ENCODE data around the gene SLC9A9. TPM values are rescaled to one million over a fixed set of nuclear protein-coding genes. Genes with fewer than 3 reads are reported as not detected.

Gene SLC9A9
- total RNA-seq, 1 donor from 2014 or later = 20.4 TPM

DNA sequence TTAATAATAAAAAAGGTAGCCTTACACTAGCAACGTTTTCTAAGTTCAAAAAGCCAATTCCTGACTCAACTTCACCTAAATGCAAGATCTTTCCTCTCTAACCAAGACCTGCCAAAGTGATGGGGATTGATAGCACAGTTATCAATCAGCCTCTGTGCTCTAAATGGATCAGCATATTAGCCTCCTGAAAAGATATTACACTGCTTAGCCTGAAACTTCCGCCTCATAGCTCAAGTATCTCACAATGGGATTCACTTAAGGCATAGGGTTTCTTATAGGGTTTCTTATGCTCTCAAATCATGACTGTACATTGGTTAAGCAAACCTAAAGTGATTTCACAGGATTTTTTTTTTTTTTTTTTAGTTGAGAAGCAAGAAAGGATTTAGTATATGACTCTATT is 436 bp upstream of the SLC9A9 start:
- H3K27ac ChIP-seq (ENCODE audit: low read depth, low read length) = no peak overlapping the region
- H3K9ac ChIP-seq (ENCODE audit: low read depth in 1 of 3, low read length in 3 of 3) = no peak overlapping the region
- H3K4me1 ChIP-seq (ENCODE audit: control insufficient read depth in 3 of 3, insufficient read depth in 3 of 3, low read length in 3 of 3) = peaks cover 0 to 12% (median 9%) of the 10 kb centered on the region in 3 donors
- no peaks in the 10 kb centered on the region for H3K27me3 ChIP-seq (ENCODE audit: control insufficient read depth in 3 of 3, insufficient read depth in 3 of 3, low read length in 3 of 3)
- H3K9me3 ChIP-seq (ENCODE audit: control insufficient read depth in 3 of 3, low read length in 3 of 3) = no peaks in the 10 kb centered on the region
- no peaks in the 10 kb centered on the region for H3K36me3 ChIP-seq (ENCODE audit: control insufficient read depth in 3 of 3, insufficient read depth in 3 of 3, low read length in 3 of 3)
- H3K4me3 ChIP-seq (ENCODE audit: low read length in 3 of 3) = peak overlapping the region; percentile 75 to 97 (median 85)

DNA sequence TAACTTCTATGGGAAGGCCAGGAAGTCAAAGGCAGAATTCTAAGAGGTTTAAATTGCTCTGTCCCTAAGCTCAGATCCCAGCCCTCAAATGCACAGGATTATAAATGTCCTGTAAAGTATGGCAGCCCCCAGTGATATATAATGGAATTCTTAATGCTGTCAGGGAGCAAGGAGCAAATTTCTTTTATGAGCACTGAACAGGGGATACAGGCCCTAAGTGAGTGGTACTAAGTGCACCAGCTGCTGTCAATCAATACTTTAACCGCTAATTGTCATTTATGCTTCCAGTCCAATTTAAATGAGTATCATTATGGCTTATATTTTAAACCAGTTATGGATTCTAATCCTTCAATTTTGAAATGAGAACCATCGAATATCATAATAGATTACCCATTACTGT is 4.7 kb downstream of the SLC9A9 start:
- Histone ChIP-seq H3K9me3 (ENCODE audit: control insufficient read depth in 3 of 3, low read length in 3 of 3) (no peaks in the 10 kb centered on the region), H3K27ac (ENCODE audit: low read depth, low read length) (no peak overlapping the region), H3K36me3 (ENCODE audit: control insufficient read depth in 3 of 3, insufficient read depth in 3 of 3, low read length in 3 of 3) (no peaks in the 10 kb centered on the region), H3K4me1 (ENCODE audit: control insufficient read depth in 3 of 3, insufficient read depth in 3 of 3, low read length in 3 of 3) (peaks cover 0 to 6% (median 3%) of the 10 kb centered on the region in 3 donors), H3K9ac (ENCODE audit: low read depth in 1 of 3, low read length in 3 of 3) (no peak overlapping the region), H3K4me3 (ENCODE audit: low read length in 3 of 3) (no peak overlapping the region), H3K27me3 (ENCODE audit: control insufficient read depth in 3 of 3, insufficient read depth in 3 of 3, low read length in 3 of 3) (no peaks in the 10 kb centered on the region)

DNA sequence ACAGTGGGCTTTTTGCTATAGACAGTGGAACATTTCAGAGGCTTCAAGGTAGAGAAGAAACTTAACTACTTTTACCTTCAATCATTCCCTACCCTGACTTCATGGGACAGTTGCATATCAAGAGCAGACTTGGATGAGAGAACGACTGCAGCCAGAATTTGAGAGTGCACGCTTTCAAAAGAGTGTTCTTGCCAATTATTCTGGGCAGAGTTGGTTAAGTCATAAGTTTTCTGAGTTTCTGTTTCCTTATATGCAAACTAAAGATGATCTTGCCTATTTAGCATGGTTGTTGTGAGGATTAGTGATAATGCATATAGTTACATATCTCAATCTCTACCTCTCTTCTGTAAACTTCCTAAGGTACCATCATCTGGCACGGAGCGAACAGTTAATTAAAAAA is 7.6 kb downstream of the SLC9A9 start:
- Histone ChIP-seq H3K27me3 (ENCODE audit: control insufficient read depth in 3 of 3, insufficient read depth in 3 of 3, low read length in 3 of 3) (no peaks in the 10 kb centered on the region), H3K4me3 (ENCODE audit: low read length in 3 of 3) (no peak overlapping the region), H3K36me3 (ENCODE audit: control insufficient read depth in 3 of 3, insufficient read depth in 3 of 3, low read length in 3 of 3) (no peaks in the 10 kb centered on the region), H3K9me3 (ENCODE audit: control insufficient read depth in 3 of 3, low read length in 3 of 3) (no peaks in the 10 kb centered on the region), H3K4me1 (ENCODE audit: control insufficient read depth in 3 of 3, insufficient read depth in 3 of 3, low read length in 3 of 3) (peaks cover 0 to 3% (median 0%) of the 10 kb centered on the region in 3 donors), H3K27ac (ENCODE audit: low read depth, low read length) (no peak overlapping the region), H3K9ac (ENCODE audit: low read depth in 1 of 3, low read length in 3 of 3) (no peak overlapping the region)

DNA sequence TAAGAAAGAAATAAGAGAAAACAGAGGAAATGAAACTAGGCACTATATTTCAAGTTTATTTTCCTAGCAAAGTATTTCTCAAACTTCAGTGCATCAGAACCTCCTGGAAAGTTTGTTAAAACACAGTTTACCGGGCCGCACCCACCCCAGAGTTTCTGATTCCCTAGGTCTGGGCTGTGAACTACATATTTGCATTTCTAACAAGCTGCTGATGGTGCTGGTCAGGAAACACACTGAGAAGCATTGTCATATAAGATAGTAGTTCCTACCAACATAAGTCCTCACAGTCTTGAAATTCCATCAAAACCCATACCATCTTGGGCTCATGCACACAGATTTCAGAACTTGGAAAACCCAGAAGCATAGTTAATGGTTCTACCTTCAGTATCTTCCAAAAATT is 8.3 kb downstream of the SLC9A9 start:
- Histone ChIP-seq H3K27ac (ENCODE audit: low read depth, low read length) (no peak overlapping the region), H3K4me1 (ENCODE audit: control insufficient read depth in 3 of 3, insufficient read depth in 3 of 3, low read length in 3 of 3) (peaks cover 0 to 3% (median 0%) of the 10 kb centered on the region in 3 donors), H3K4me3 (ENCODE audit: low read length in 3 of 3) (no peak overlapping the region), H3K9me3 (ENCODE audit: control insufficient read depth in 3 of 3, low read length in 3 of 3) (no peaks in the 10 kb centered on the region), H3K36me3 (ENCODE audit: control insufficient read depth in 3 of 3, insufficient read depth in 3 of 3, low read length in 3 of 3) (no peaks in the 10 kb centered on the region), H3K27me3 (ENCODE audit: control insufficient read depth in 3 of 3, insufficient read depth in 3 of 3, low read length in 3 of 3) (no peaks in the 10 kb centered on the region), H3K9ac (ENCODE audit: low read depth in 1 of 3, low read length in 3 of 3) (no peak overlapping the region)

DNA sequence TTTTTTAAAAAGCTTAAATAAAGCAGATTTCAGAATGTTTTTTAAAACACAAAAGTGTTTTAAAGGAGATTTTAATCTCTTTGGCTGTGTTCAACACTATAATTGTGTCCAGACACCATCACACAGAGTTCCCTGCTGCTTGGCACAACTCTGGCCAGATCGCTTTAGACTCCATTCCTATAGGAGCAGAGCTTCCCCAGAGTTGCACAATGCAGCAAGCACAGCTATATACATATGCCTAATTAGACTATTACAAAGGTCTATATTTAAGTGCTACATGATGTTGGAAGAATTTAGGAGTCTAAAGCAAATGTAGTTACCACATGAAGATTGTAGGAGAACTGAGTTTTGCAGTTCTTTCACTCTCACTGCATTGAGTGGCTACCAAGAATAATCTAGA is 11.2 kb downstream of the SLC9A9 start:
- Histone ChIP-seq H3K4me1 (ENCODE audit: control insufficient read depth in 3 of 3, insufficient read depth in 3 of 3, low read length in 3 of 3) (peaks cover 0 to 3% (median 0%) of the 10 kb centered on the region in 3 donors), H3K27ac (ENCODE audit: low read depth, low read length) (no peak overlapping the region), H3K36me3 (ENCODE audit: control insufficient read depth in 3 of 3, insufficient read depth in 3 of 3, low read length in 3 of 3) (no peaks in the 10 kb centered on the region), H3K27me3 (ENCODE audit: control insufficient read depth in 3 of 3, insufficient read depth in 3 of 3, low read length in 3 of 3) (no peaks in the 10 kb centered on the region), H3K9ac (ENCODE audit: low read depth in 1 of 3, low read length in 3 of 3) (no peak overlapping the region), H3K9me3 (ENCODE audit: control insufficient read depth in 3 of 3, low read length in 3 of 3) (no peaks in the 10 kb centered on the region), H3K4me3 (ENCODE audit: low read length in 3 of 3) (no peak overlapping the region)

DNA sequence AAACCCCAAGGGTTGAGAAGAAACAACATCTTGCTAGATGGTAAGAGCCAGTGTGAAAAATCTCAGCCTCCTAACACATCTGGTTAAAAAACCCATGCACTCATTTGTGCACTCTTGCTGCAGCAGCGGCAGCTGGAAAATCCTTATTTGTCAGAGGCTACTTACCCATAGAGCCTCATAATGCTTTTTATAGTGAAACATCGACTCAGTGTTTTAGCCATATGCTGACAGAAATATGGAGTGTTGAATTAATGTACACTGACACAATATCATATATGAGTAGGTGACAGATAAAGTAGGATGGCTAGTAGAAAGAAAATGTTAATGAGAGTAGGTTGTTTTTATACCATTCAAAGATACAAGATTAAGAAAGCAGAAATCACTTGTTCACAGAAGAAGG is 13.0 kb downstream of the SLC9A9 start:
- no peaks in the 10 kb centered on the region for H3K36me3 ChIP-seq (ENCODE audit: control insufficient read depth in 3 of 3, insufficient read depth in 3 of 3, low read length in 3 of 3)

DNA sequence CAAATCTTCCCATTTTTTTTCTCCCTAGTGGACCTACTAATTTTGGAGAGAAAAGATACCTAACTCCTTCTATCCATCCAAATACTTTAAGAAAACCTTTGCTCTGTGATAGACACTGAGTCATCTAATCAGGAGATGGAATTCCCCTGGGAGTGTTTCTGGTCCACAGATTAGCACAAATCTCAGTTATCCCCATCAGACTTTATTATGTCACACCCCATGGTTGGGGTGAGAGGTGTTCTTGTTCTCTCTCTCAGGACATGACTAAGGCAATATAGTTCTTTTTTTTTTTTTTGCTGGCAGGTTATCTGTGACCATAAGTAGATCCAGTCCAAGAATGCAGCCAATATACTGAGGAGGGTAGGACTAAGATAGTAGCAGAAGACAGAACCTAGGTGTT is 15.8 kb downstream of the SLC9A9 start:
- H3K9ac ChIP-seq (ENCODE audit: low read depth in 1 of 3, low read length in 3 of 3) = no peak overlapping the region
- peaks cover 0 to 3% (median 0%) of the 10 kb centered on the region in 3 donors for H3K4me1 ChIP-seq (ENCODE audit: control insufficient read depth in 3 of 3, insufficient read depth in 3 of 3, low read length in 3 of 3)
- H3K27me3 ChIP-seq (ENCODE audit: control insufficient read depth in 3 of 3, insufficient read depth in 3 of 3, low read length in 3 of 3) = no peaks in the 10 kb centered on the region
- no peaks in the 10 kb centered on the region for H3K36me3 ChIP-seq (ENCODE audit: control insufficient read depth in 3 of 3, insufficient read depth in 3 of 3, low read length in 3 of 3)
- H3K9me3 ChIP-seq (ENCODE audit: control insufficient read depth in 3 of 3, low read length in 3 of 3) = no peaks in the 10 kb centered on the region
- no peak overlapping the region for H3K4me3 ChIP-seq (ENCODE audit: low read length in 3 of 3)
- H3K27ac ChIP-seq (ENCODE audit: low read depth, low read length) = no peak overlapping the region

More for the DNA sequence above, 13.0 kb downstream of the SLC9A9 start:
- Histone ChIP-seq H3K9ac (ENCODE audit: low read depth in 1 of 3, low read length in 3 of 3) (no peak overlapping the region), H3K27ac (ENCODE audit: low read depth, low read length) (no peak overlapping the region), H3K4me3 (ENCODE audit: low read length in 3 of 3) (no peak overlapping the region), H3K27me3 (ENCODE audit: control insufficient read depth in 3 of 3, insufficient read depth in 3 of 3, low read length in 3 of 3) (no peaks in the 10 kb centered on the region), H3K9me3 (ENCODE audit: control insufficient read depth in 3 of 3, low read length in 3 of 3) (no peaks in the 10 kb centered on the region), H3K4me1 (ENCODE audit: control insufficient read depth in 3 of 3, insufficient read depth in 3 of 3, low read length in 3 of 3) (peaks cover 0 to 3% (median 0%) of the 10 kb centered on the region in 3 donors)

DNA sequence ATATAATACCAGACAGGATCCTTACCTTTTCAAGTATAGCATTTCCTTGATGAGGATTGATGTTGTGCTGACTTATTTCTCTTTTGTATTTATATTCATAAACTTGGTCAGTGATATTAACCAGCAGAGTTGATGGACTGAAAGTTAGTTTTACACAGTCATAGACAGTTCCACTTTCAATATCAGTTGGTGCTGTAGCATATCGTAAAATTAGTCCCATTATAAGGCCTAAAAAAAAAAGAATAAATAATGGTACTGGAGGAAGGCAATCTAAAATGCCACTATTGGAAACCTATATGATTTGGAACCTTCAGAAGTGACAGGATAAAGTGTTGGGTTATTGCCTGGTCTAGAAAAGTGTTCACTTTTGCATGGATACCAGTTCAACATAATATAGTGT is 16.3 kb downstream of the SLC9A9 start:
- Histone ChIP-seq H3K9ac (ENCODE audit: low read depth in 1 of 3, low read length in 3 of 3) (no peak overlapping the region), H3K27ac (ENCODE audit: low read depth, low read length) (no peak overlapping the region)

DNA sequence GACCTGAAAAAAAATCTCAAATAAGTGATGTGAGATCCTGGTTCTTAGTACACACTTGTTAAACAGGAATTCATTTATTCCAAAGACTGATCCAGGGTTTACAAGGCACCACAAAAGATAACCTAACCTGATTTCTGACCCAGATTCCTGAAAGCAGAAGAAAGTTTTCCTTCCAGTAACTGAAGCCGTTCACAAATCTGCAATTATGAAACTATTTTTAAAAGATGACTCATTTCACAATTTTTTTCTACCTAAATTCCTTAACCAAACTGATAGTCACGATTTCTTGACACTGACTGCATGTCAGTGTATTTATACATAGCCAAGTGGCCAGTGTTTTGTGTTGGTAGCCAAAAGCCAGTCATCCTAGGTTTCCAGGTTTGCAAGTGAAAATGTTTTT is 17.1 kb downstream of the SLC9A9 start:
- H3K9me3 ChIP-seq (ENCODE audit: control insufficient read depth in 3 of 3, low read length in 3 of 3) = no peaks in the 10 kb centered on the region
- no peaks in the 10 kb centered on the region for H3K27me3 ChIP-seq (ENCODE audit: control insufficient read depth in 3 of 3, insufficient read depth in 3 of 3, low read length in 3 of 3)
- no peaks in the 10 kb centered on the region for H3K36me3 ChIP-seq (ENCODE audit: control insufficient read depth in 3 of 3, insufficient read depth in 3 of 3, low read length in 3 of 3)
- no peak overlapping the region for H3K9ac ChIP-seq (ENCODE audit: low read depth in 1 of 3, low read length in 3 of 3)
- H3K4me1 ChIP-seq (ENCODE audit: control insufficient read depth in 3 of 3, insufficient read depth in 3 of 3, low read length in 3 of 3) = peaks cover 0 to 3% (median 0%) of the 10 kb centered on the region in 3 donors
- H3K4me3 ChIP-seq (ENCODE audit: low read length in 3 of 3) = no peak overlapping the region
- H3K27ac ChIP-seq (ENCODE audit: low read depth, low read length) = peak overlapping the region; percentile 41

More for the DNA sequence above, 16.3 kb downstream of the SLC9A9 start:
- no peaks in the 10 kb centered on the region for H3K36me3 ChIP-seq (ENCODE audit: control insufficient read depth in 3 of 3, insufficient read depth in 3 of 3, low read length in 3 of 3)
- H3K27me3 ChIP-seq (ENCODE audit: control insufficient read depth in 3 of 3, insufficient read depth in 3 of 3, low read length in 3 of 3) = no peaks in the 10 kb centered on the region
- H3K4me1 ChIP-seq (ENCODE audit: control insufficient read depth in 3 of 3, insufficient read depth in 3 of 3, low read length in 3 of 3) = peaks cover 0 to 3% (median 0%) of the 10 kb centered on the region in 3 donors
- no peaks in the 10 kb centered on the region for H3K9me3 ChIP-seq (ENCODE audit: control insufficient read depth in 3 of 3, low read length in 3 of 3)
- no peak overlapping the region for H3K4me3 ChIP-seq (ENCODE audit: low read length in 3 of 3)

DNA sequence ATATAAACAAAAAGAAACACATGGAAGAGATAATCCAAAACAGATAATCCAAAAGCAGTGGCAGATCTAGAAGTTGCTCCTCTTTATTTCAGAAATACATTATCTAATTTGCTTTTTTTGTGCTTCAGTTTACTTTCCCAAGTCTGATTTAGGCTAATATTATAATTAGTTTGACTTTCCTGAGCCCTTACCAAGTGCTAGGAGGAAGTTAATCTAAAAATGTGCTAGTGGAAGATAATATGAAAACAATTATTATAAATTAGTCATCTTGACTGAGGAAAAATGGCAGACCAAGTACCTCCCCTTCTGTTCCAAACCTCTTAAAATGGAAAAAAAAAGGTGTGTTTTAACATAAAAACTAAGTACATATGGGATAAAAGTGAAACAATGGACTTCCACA is 17.5 kb downstream of the SLC9A9 start:
- peak overlapping the region; percentile 41 for H3K27ac ChIP-seq (ENCODE audit: low read depth, low read length)
- H3K9me3 ChIP-seq (ENCODE audit: control insufficient read depth in 3 of 3, low read length in 3 of 3) = no peaks in the 10 kb centered on the region
- no peaks in the 10 kb centered on the region for H3K27me3 ChIP-seq (ENCODE audit: control insufficient read depth in 3 of 3, insufficient read depth in 3 of 3, low read length in 3 of 3)
- no peak overlapping the region for H3K4me3 ChIP-seq (ENCODE audit: low read length in 3 of 3)
- no peaks in the 10 kb centered on the region for H3K36me3 ChIP-seq (ENCODE audit: control insufficient read depth in 3 of 3, insufficient read depth in 3 of 3, low read length in 3 of 3)
- H3K4me1 ChIP-seq (ENCODE audit: control insufficient read depth in 3 of 3, insufficient read depth in 3 of 3, low read length in 3 of 3) = peaks cover 0 to 3% (median 0%) of the 10 kb centered on the region in 3 donors
- no peak overlapping the region for H3K9ac ChIP-seq (ENCODE audit: low read depth in 1 of 3, low read length in 3 of 3)

DNA sequence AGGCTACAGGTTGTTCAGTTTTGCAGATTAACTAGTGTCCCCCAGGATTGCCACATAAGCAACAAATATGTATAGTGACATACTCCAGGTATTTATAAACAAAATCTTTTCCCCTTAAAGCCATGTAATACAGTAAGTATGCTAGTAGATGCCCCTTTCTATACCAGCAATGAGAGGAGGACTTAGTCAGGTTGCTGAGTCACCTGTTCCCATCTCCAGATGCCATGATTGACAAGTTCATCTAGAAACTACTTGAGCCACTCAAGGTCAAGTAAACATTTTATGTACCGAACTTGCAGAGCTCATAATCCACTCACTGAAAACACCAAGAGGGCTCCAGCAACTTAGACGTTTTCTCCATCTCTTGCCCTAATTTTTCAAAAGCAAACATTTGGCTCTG is 18.2 kb downstream of the SLC9A9 start:
- Histone ChIP-seq H3K9ac (ENCODE audit: low read depth in 1 of 3, low read length in 3 of 3) (no peak overlapping the region), H3K9me3 (ENCODE audit: control insufficient read depth in 3 of 3, low read length in 3 of 3) (no peaks in the 10 kb centered on the region), H3K4me3 (ENCODE audit: low read length in 3 of 3) (no peak overlapping the region), H3K27ac (ENCODE audit: low read depth, low read length) (no peak overlapping the region), H3K4me1 (ENCODE audit: control insufficient read depth in 3 of 3, insufficient read depth in 3 of 3, low read length in 3 of 3) (peaks cover 0 to 3% (median 0%) of the 10 kb centered on the region in 3 donors), H3K36me3 (ENCODE audit: control insufficient read depth in 3 of 3, insufficient read depth in 3 of 3, low read length in 3 of 3) (no peaks in the 10 kb centered on the region), H3K27me3 (ENCODE audit: control insufficient read depth in 3 of 3, insufficient read depth in 3 of 3, low read length in 3 of 3) (no peaks in the 10 kb centered on the region)
